Measurements from ENCODE around the gene BICRA. TPM values are rescaled to one million over a fixed set of nuclear protein-coding genes. Genes with fewer than 3 reads are reported as not detected.

The BICRA gene
- total and polyA plus RNA-seq, 9 of the 15 experiments (the other 6 are each of a cell fraction or from before 2014, with no cell fraction given), result 0.01 to 8.8 (median 1.2) TPM

- TF ChIP-seq CEBPZ (IDR thresholded peaks at IDR 0.05; ENCODE audit: borderline replicate concordance, low read depth, low read length) (no peak), GATA2 (CRISPR knock-in tag; IDR thresholded peaks at IDR 0.05) (no peak), SETDB1 (IDR thresholded peaks at IDR 0.05; ENCODE audit: low read length) (no peak), RBM15 (IDR thresholded peaks at IDR 0.05; ENCODE audit: insufficient read depth, low read length) (no peak), HMGN3 (IDR thresholded peaks at IDR 0.05; ENCODE audit: borderline replicate concordance, extremely low read depth, insufficient read length, low read depth, low read length) (peak; percentile 44), SMARCA4 (IDR thresholded peaks at IDR 0.05) (no peak), PTTG1 (tag; IDR thresholded peaks at IDR 0.05; ENCODE audit: low read depth) (no peak), E2F3 (CRISPR knock-in tag; IDR thresholded peaks at IDR 0.05) (no peak), ZNF217 (CRISPR knock-in tag; IDR thresholded peaks at IDR 0.05) (no peak), MIER1 (IDR thresholded peaks at IDR 0.05; ENCODE audit: low read depth) (no peak), SMAD2 (IDR thresholded peaks at IDR 0.05; ENCODE audit: low read depth, low read length) (no peak), THRAP3 (IDR thresholded peaks at IDR 0.05; ENCODE audit: borderline replicate concordance) (no peak), PHF21A (IDR thresholded peaks at IDR 0.05; ENCODE audit: borderline replicate concordance, low read depth) (no peak), ZNF445 (CRISPR knock-in tag; IDR thresholded peaks at IDR 0.05; ENCODE audit: low read depth) (no peak), KHSRP (IDR thresholded peaks at IDR 0.05) (no peak), DMBX1 (CRISPR knock-in tag; IDR thresholded peaks at IDR 0.05; ENCODE audit: borderline replicate concordance) (peak; percentile 71; the same call in 1 of the 2 replicates), HMBOX1 (IDR thresholded peaks at IDR 0.05) (no peak), HLTF (IDR thresholded peaks at IDR 0.05) (no peak), SNIP1 (IDR thresholded peaks at IDR 0.05; ENCODE audit: low read depth) (no peak)
- TF ChIP-seq, protein P1, sequence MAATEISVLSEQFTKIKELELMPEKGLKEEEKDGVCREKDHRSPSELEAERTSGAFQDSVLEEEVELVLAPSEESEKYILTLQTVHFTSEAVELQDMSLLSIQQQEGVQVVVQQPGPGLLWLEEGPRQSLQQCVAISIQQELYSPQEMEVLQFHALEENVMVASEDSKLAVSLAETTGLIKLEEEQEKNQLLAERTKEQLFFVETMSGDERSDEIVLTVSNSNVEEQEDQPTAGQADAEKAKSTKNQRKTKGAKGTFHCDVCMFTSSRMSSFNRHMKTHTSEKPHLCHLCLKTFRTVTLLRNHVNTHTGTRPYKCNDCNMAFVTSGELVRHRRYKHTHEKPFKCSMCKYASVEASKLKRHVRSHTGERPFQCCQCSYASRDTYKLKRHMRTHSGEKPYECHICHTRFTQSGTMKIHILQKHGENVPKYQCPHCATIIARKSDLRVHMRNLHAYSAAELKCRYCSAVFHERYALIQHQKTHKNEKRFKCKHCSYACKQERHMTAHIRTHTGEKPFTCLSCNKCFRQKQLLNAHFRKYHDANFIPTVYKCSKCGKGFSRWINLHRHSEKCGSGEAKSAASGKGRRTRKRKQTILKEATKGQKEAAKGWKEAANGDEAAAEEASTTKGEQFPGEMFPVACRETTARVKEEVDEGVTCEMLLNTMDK (IDR thresholded peaks at IDR 0.05; ENCODE audit: borderline replicate concordance, insufficient read depth, low read depth, low read length, poor library complexity, severe bottlenecking), result no peak
- TF ChIP-seq, protein P2, sequence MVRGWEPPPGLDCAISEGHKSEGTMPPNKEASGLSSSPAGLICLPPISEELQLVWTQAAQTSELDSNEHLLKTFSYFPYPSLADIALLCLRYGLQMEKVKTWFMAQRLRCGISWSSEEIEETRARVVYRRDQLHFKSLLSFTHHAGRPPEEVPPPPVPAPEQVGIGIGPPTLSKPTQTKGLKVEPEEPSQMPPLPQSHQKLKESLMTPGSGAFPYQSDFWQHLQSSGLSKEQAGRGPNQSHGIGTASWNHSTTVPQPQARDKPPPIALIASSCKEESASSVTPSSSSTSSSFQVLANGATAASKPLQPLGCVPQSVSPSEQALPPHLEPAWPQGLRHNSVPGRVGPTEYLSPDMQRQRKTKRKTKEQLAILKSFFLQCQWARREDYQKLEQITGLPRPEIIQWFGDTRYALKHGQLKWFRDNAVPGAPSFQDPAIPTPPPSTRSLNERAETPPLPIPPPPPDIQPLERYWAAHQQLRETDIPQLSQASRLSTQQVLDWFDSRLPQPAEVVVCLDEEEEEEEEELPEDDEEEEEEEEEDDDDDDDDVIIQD (CRISPR knock-in tag; IDR thresholded peaks at IDR 0.05), result no peak
Measured at GRCh38 chr19:47745010-47745901, 136.3 kb downstream of the BICRA start, which contains the start of gene NOP53 (continued).

All from K562 (cell line).